ENCODE data around the gene SSBP3.

DNA sequence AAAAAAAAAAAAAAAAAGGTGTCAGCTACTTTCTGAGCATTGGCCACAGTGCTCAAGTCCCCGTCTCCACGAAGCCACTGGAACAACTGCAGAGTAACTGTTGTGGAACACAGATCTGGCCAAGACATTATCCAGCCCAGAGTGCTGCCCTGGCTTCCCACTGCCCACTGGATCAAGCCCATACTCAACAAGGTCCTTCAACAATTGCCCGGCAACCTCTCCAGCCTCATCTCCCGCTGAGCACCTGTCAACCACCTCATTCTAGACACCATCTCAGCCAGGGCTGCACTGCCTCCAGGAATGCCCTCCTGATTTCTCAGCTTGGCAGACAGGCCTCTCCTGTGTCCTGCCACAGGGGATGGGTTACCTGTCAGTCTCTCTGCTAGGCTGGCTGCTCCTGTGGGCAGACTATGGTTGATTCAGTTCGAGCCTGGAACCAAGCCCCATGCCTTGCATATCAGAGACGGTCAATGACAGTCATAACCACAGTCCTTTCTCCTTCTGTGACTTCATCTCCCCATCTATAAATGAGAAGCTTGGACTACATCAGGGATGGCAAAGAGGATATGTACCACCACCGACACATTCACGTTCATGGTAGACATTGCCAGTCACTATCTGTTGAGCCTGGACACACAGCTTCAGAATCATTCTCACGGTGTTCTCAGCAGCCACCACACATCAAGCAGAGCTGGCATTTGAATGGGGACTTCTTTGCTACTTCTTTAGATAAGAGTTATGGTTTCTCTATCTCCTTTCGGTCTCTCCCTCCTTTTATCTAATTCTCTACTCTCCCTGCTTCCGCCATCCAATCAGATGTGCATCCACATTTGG, 129.4 kb downstream of the SSBP3 start:
- TF ChIP-seq, protein P1, sequence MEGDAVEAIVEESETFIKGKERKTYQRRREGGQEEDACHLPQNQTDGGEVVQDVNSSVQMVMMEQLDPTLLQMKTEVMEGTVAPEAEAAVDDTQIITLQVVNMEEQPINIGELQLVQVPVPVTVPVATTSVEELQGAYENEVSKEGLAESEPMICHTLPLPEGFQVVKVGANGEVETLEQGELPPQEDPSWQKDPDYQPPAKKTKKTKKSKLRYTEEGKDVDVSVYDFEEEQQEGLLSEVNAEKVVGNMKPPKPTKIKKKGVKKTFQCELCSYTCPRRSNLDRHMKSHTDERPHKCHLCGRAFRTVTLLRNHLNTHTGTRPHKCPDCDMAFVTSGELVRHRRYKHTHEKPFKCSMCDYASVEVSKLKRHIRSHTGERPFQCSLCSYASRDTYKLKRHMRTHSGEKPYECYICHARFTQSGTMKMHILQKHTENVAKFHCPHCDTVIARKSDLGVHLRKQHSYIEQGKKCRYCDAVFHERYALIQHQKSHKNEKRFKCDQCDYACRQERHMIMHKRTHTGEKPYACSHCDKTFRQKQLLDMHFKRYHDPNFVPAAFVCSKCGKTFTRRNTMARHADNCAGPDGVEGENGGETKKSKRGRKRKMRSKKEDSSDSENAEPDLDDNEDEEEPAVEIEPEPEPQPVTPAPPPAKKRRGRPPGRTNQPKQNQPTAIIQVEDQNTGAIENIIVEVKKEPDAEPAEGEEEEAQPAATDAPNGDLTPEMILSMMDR (conservative IDR thresholded peaks at IDR 0.05; ENCODE audit: low read length) = no peak
- no peak for TF ChIP-seq EZH2phosphoT487 (IDR thresholded peaks at IDR 0.05; ENCODE audit: borderline replicate concordance, low read depth, low read length)
